HEK293T (cell line): ENCODE data around the gene NFU1.

Experiments
- ARNT ChIP-seq: fragments of 450-650 bp; IDR thresholded peaks from 2 replicates; pipeline ENCODE4 v1.6.1; 2017; ENCODE audit warnings: mild to moderate bottlenecking
- BHLHE40 ChIP-seq: fragments of 450-650 bp; IDR thresholded peaks from 2 replicates; pipeline ENCODE4 v1.6.1; 2016; ENCODE audit warnings: mild to moderate bottlenecking, moderate library complexity, borderline replicate concordance
- CTBP1 ChIP-seq: fragments of 450-650 bp; IDR thresholded peaks from 2 replicates; pipeline ENCODE4 v1.6.1; 2016; ENCODE audit warnings: borderline replicate concordance
- ELF4 ChIP-seq: fragments of 450-650 bp; IDR thresholded peaks from 2 replicates; pipeline ENCODE4 v1.6.1; 2017; ENCODE audit warnings: antibody characterized with exemption
- HDGF ChIP-seq: fragments of 450-650 bp; IDR thresholded peaks from 2 replicates; pipeline ENCODE4 v1.6.1; 2017; ENCODE audit warnings: antibody characterized with exemption, borderline replicate concordance
- LEF1 ChIP-seq: fragments of 450-650 bp; IDR thresholded peaks from 2 replicates; pipeline ENCODE4 v1.6.1; 2017; ENCODE audit warnings: mild to moderate bottlenecking, borderline replicate concordance
- SP1 ChIP-seq: fragments of 450-650 bp; IDR thresholded peaks from 2 replicates; pipeline ENCODE4 v1.6.1; 2017

GRCh38 chr2:69384618-69385081 is 52.6 kb downstream of the NFU1 start:
- no peak for TF ChIP-seq ELF4
- no peak for TF ChIP-seq BHLHE40
- TF ChIP-seq ARNT, result no peak
- TF ChIP-seq CTBP1, result no peak
- TF ChIP-seq SP1, result no peak
- no peak for TF ChIP-seq HDGF
- no peak for TF ChIP-seq LEF1
